ENCODE data around the gene TLE1.
"Not testable (repeated sequence)": the region's sequence is repeated elsewhere in the genome, so short reads cannot be mapped to it uniquely, and the experiment has no call there.

Gene TLE1

GRCh38 chr9:81717747-81718077 is 28.4 kb upstream of the TLE1 start:
- Histone ChIP-seq H3K4me1 (ENCODE audit: control insufficient read depth in 5 of 5, insufficient read depth in 5 of 5, low read length in 5 of 5) (peaks cover 2 to 12% (median 7%) of the 10 kb centered on the region in 5 donors), H3K4me3 (ENCODE audit: low read depth in 1 of 5, low read length in 5 of 5) (no peak overlapping the region), H3K9ac (ENCODE audit: low read length in 5 of 5) (no peak overlapping the region), H3K27ac (ENCODE audit: low read depth, low read length) (no peak overlapping the region), H3K36me3 (ENCODE audit: control insufficient read depth in 5 of 5, insufficient read depth in 5 of 5, low read length in 5 of 5) (no peaks in the 10 kb centered on the region), H3K27me3 (ENCODE audit: control insufficient read depth in 5 of 5, insufficient read depth in 4 of 5, low read length in 5 of 5) (no peaks in the 10 kb centered on the region), H3K9me3 (ENCODE audit: control insufficient read depth in 5 of 5, low read length in 5 of 5) (peaks cover 0 to 2% (median 0%) of the 10 kb centered on the region in 5 donors)

GRCh38 chr9:81717061-81717746 is 27.9 kb upstream of the TLE1 start:
- Histone ChIP-seq H3K27me3 (ENCODE audit: control insufficient read depth in 5 of 5, insufficient read depth in 4 of 5, low read length in 5 of 5) (no peaks in the 10 kb centered on the region), H3K4me1 (ENCODE audit: control insufficient read depth in 5 of 5, insufficient read depth in 5 of 5, low read length in 5 of 5) (peaks cover 2 to 12% (median 7%) of the 10 kb centered on the region in 5 donors), H3K9me3 (ENCODE audit: control insufficient read depth in 5 of 5, low read length in 5 of 5) (peaks cover 0 to 2% (median 0%) of the 10 kb centered on the region in 5 donors), H3K27ac (ENCODE audit: low read depth, low read length) (no peak overlapping the region), H3K9ac (ENCODE audit: low read length in 5 of 5) (no peak overlapping the region), H3K36me3 (ENCODE audit: control insufficient read depth in 5 of 5, insufficient read depth in 5 of 5, low read length in 5 of 5) (no peaks in the 10 kb centered on the region), H3K4me3 (ENCODE audit: low read depth in 1 of 5, low read length in 5 of 5) (no peak overlapping the region)

GRCh38 chr9:81716409-81716808 is 27.1 kb upstream of the TLE1 start:
- H3K4me3 ChIP-seq (ENCODE audit: low read depth in 1 of 5, low read length in 5 of 5) = no peak overlapping the region

GRCh38 chr9:81705578-81705977 is 16.2 kb upstream of the TLE1 start:
- Histone ChIP-seq H3K36me3 (ENCODE audit: control insufficient read depth in 5 of 5, insufficient read depth in 5 of 5, low read length in 5 of 5) (no peaks in the 10 kb centered on the region), H3K4me1 (ENCODE audit: control insufficient read depth in 5 of 5, insufficient read depth in 5 of 5, low read length in 5 of 5) (no peaks in the 10 kb centered on the region), H3K9me3 (ENCODE audit: control insufficient read depth in 5 of 5, low read length in 5 of 5) (no peaks in the 10 kb centered on the region), H3K9ac (ENCODE audit: low read length in 5 of 5) (no peak overlapping the region), H3K4me3 (ENCODE audit: low read depth in 1 of 5, low read length in 5 of 5) (no peak overlapping the region), H3K27me3 (ENCODE audit: control insufficient read depth in 5 of 5, insufficient read depth in 4 of 5, low read length in 5 of 5) (no peaks in the 10 kb centered on the region), H3K27ac (ENCODE audit: low read depth, low read length) (no peak overlapping the region)

More at GRCh38 chr9:81716409-81716808, 27.1 kb upstream of the TLE1 start:
- H3K4me1 ChIP-seq (ENCODE audit: control insufficient read depth in 5 of 5, insufficient read depth in 5 of 5, low read length in 5 of 5) = peaks cover 2 to 12% (median 7%) of the 10 kb centered on the region in 5 donors
- H3K36me3 ChIP-seq (ENCODE audit: control insufficient read depth in 5 of 5, insufficient read depth in 5 of 5, low read length in 5 of 5) = no peaks in the 10 kb centered on the region
- peaks cover 0 to 2% (median 0%) of the 10 kb centered on the region in 5 donors for H3K9me3 ChIP-seq (ENCODE audit: control insufficient read depth in 5 of 5, low read length in 5 of 5)
- H3K27me3 ChIP-seq (ENCODE audit: control insufficient read depth in 5 of 5, insufficient read depth in 4 of 5, low read length in 5 of 5) = no peaks in the 10 kb centered on the region
- H3K27ac ChIP-seq (ENCODE audit: low read depth, low read length) = no peak overlapping the region
- H3K9ac ChIP-seq (ENCODE audit: low read length in 5 of 5) = no peak overlapping the region

GRCh38 chr9:81694541-81694940 is 5.2 kb upstream of the TLE1 start:
- H3K27me3 ChIP-seq (ENCODE audit: control insufficient read depth in 5 of 5, insufficient read depth in 4 of 5, low read length in 5 of 5) = no peaks in the 10 kb centered on the region
- peaks cover 2 to 9% (median 8%) of the 10 kb centered on the region in 5 donors for H3K4me1 ChIP-seq (ENCODE audit: control insufficient read depth in 5 of 5, insufficient read depth in 5 of 5, low read length in 5 of 5)
- no peak overlapping the region for H3K9ac ChIP-seq (ENCODE audit: low read length in 5 of 5)
- no peak overlapping the region for H3K27ac ChIP-seq (ENCODE audit: low read depth, low read length)
- H3K9me3 ChIP-seq (ENCODE audit: control insufficient read depth in 5 of 5, low read length in 5 of 5) = no peaks in the 10 kb centered on the region
- H3K4me3 ChIP-seq (ENCODE audit: low read depth in 1 of 5, low read length in 5 of 5) = no peak overlapping the region
- H3K36me3 ChIP-seq (ENCODE audit: control insufficient read depth in 5 of 5, insufficient read depth in 5 of 5, low read length in 5 of 5) = no peaks in the 10 kb centered on the region

GRCh38 chr9:81693671-81694378 is 4.5 kb upstream of the TLE1 start:
- no peak overlapping the region for H3K9ac ChIP-seq (ENCODE audit: low read length in 5 of 5)

GRCh38 chr9:81690251-81690851 is 1.0 kb upstream of the TLE1 start:
- Histone ChIP-seq H3K4me1 (ENCODE audit: control insufficient read depth in 5 of 5, insufficient read depth in 5 of 5, low read length in 5 of 5) (peaks cover 2 to 46% (median 27%) of the 10 kb centered on the region in 5 donors), H3K9me3 (ENCODE audit: control insufficient read depth in 5 of 5, low read length in 5 of 5) (no peaks in the 10 kb centered on the region), H3K4me3 (ENCODE audit: low read depth in 1 of 5, low read length in 5 of 5) (peak overlapping the region; percentile 68 to 85 (median 80)), H3K9ac (ENCODE audit: low read length in 5 of 5) (peak overlapping the region in 2 of 5 donors; percentile 61 to 64), H3K27me3 (ENCODE audit: control insufficient read depth in 5 of 5, insufficient read depth in 4 of 5, low read length in 5 of 5) (no peaks in the 10 kb centered on the region), H3K36me3 (ENCODE audit: control insufficient read depth in 5 of 5, insufficient read depth in 5 of 5, low read length in 5 of 5) (peaks cover 0 to 3% (median 0%) of the 10 kb centered on the region in 5 donors), H3K27ac (ENCODE audit: low read depth, low read length) (no peak overlapping the region)

More at GRCh38 chr9:81693671-81694378, 4.5 kb upstream of the TLE1 start:
- peaks cover 2 to 14% (median 8%) of the 10 kb centered on the region in 5 donors for H3K4me1 ChIP-seq (ENCODE audit: control insufficient read depth in 5 of 5, insufficient read depth in 5 of 5, low read length in 5 of 5)
- no peaks in the 10 kb centered on the region for H3K36me3 ChIP-seq (ENCODE audit: control insufficient read depth in 5 of 5, insufficient read depth in 5 of 5, low read length in 5 of 5)
- H3K27ac ChIP-seq (ENCODE audit: low read depth, low read length) = no peak overlapping the region
- no peaks in the 10 kb centered on the region for H3K9me3 ChIP-seq (ENCODE audit: control insufficient read depth in 5 of 5, low read length in 5 of 5)
- H3K27me3 ChIP-seq (ENCODE audit: control insufficient read depth in 5 of 5, insufficient read depth in 4 of 5, low read length in 5 of 5) = no peaks in the 10 kb centered on the region
- no peak overlapping the region for H3K4me3 ChIP-seq (ENCODE audit: low read depth in 1 of 5, low read length in 5 of 5)

- Histone ChIP-seq H3K36me3 (ENCODE audit: control insufficient read depth in 5 of 5, insufficient read depth in 5 of 5, low read length in 5 of 5) (peaks cover 0 to 14% (median 3%) of the 10 kb centered on the region in 5 donors), H3K9ac (ENCODE audit: low read length in 5 of 5) (peak overlapping the region; percentile 8 to 92 (median 87)), H3K4me1 (ENCODE audit: control insufficient read depth in 5 of 5, insufficient read depth in 5 of 5, low read length in 5 of 5) (peaks cover 2 to 58% (median 37%) of the 10 kb centered on the region in 5 donors), H3K4me3 (ENCODE audit: low read depth in 1 of 5, low read length in 5 of 5) (peak overlapping the region; percentile 55 to 95 (median 81)), H3K27ac (ENCODE audit: low read depth, low read length) (peak overlapping the region; percentile 88)
- H3K9me3 ChIP-seq (ENCODE audit: control insufficient read depth in 5 of 5, low read length in 5 of 5); H3K27me3 ChIP-seq (ENCODE audit: control insufficient read depth in 5 of 5, insufficient read depth in 4 of 5, low read length in 5 of 5): not testable (repeated sequence)
These were observed 329 bp downstream of the TLE1 start for GRCh38 chr9:81689093-81689342.

- not testable (repeated sequence) for H3K27me3 ChIP-seq (ENCODE audit: control insufficient read depth in 5 of 5, insufficient read depth in 4 of 5, low read length in 5 of 5); H3K9me3 ChIP-seq (ENCODE audit: control insufficient read depth in 5 of 5, low read length in 5 of 5)
- Histone ChIP-seq H3K4me3 (ENCODE audit: low read depth in 1 of 5, low read length in 5 of 5) (peak overlapping the region in 4 of 5 donors; percentile 78 to 95 (median 82)), H3K9ac (ENCODE audit: low read length in 5 of 5) (peak overlapping the region; percentile 8 to 92 (median 87)), H3K4me1 (ENCODE audit: control insufficient read depth in 5 of 5, insufficient read depth in 5 of 5, low read length in 5 of 5) (peaks cover 2 to 63% (median 42%) of the 10 kb centered on the region in 5 donors), H3K27ac (ENCODE audit: low read depth, low read length) (peak overlapping the region; percentile 88), H3K36me3 (ENCODE audit: control insufficient read depth in 5 of 5, insufficient read depth in 5 of 5, low read length in 5 of 5) (peaks cover 0 to 17% (median 3%) of the 10 kb centered on the region in 5 donors)
These were observed 870 bp downstream of the TLE1 start for GRCh38 chr9:81688262-81689092.

Data from subcutaneous abdominal adipose tissue (tissue), 5 donors.